DND-41 (cell line): ENCODE results near the gene FURIN.

Experiments used
- ATAC-seq: fragments of 200-7000 bp; cut with Tn5 transposase; 3 replicates; pipeline ENCODE4 v1.9.1; 2021; ENCODE audit warnings: low read depth; ENCODE audit not compliant: insufficient read depth
- DNase-seq: peaks from one replicate; pipeline ENCODE4 v3.0.0-alpha.2; 2020
- H2AFZ ChIP-seq: 2 replicates; pipeline ENCODE4 v1.6.0; 2012; ENCODE audit warnings: low read depth, low read length
- H3K27ac ChIP-seq: 2 replicates; pipeline ENCODE4 v1.5.1; 2012; ENCODE audit warnings: low read length, inconsistent platforms
- H3K27me3 ChIP-seq: fragments of 200-600 bp; sonication (generic); 2 replicates; pipeline ENCODE4 v1.6.0; 2012; ENCODE audit warnings: low read length, mild to moderate bottlenecking, inconsistent platforms; ENCODE audit not compliant: insufficient read depth, poor library complexity
- H3K36me3 ChIP-seq: 2 replicates; pipeline ENCODE4 v1.5.1; 2012; ENCODE audit warnings: low read length, inconsistent platforms; ENCODE audit not compliant: insufficient read depth
- H3K4me1 ChIP-seq: 2 replicates; pipeline ENCODE4 v1.5.1; 2012; ENCODE audit warnings: mild to moderate bottlenecking, low read length; ENCODE audit not compliant: insufficient read depth
- H3K4me2 ChIP-seq: 2 replicates; pipeline ENCODE4 v1.6.0; 2012; ENCODE audit warnings: mild to moderate bottlenecking, moderate library complexity, low read length, inconsistent platforms; ENCODE audit not compliant: insufficient read depth
- H3K4me3 ChIP-seq, 2 experiments: fragments of 200-600 bp in 1 of 2; shearing (Covaris generic) in 1 of 2; 2 replicates each; pipeline ENCODE4 v1.5.1; 2012 to 2016; ENCODE audit warnings: inconsistent platforms in 2 of 2, low read length in 2 of 2, mild to moderate bottlenecking in 2 of 2, low read depth in 1 of 2, moderate library complexity in 1 of 2
- H3K79me2 ChIP-seq: 2 replicates; pipeline ENCODE4 v1.6.0; 2012; ENCODE audit warnings: low read length, inconsistent platforms; ENCODE audit not compliant: insufficient read depth
- H3K9ac ChIP-seq: 2 replicates; pipeline ENCODE4 v1.6.0; 2012; ENCODE audit warnings: low read depth, mild to moderate bottlenecking, inconsistent platforms, low read length, moderate library complexity
- H3K9me3 ChIP-seq: 2 replicates; pipeline ENCODE4 v1.5.1; 2012; ENCODE audit warnings: low read length, moderate library complexity, mild to moderate bottlenecking, inconsistent platforms; ENCODE audit not compliant: insufficient read depth, severe bottlenecking
- H4K20me1 ChIP-seq: 2 replicates; pipeline ENCODE4 v1.6.0; 2012; ENCODE audit warnings: low read length; ENCODE audit not compliant: insufficient read depth
- CTCF ChIP-seq: IDR thresholded peaks from 2 replicates; pipeline ENCODE4 v1.5.1; 2012; ENCODE audit warnings: borderline replicate concordance, low read length, moderate library complexity, mild to moderate bottlenecking; ENCODE audit not compliant: poor library complexity, severe bottlenecking; ENCODE audit errors: extremely low read depth
- EZH2 ChIP-seq: IDR thresholded peaks from 3 replicates; pipeline ENCODE4 v1.6.1; 2012; ENCODE audit warnings: borderline replicate concordance, low read depth, mild to moderate bottlenecking, moderate library complexity, low read length, inconsistent platforms; ENCODE audit not compliant: severe bottlenecking

Gene FURIN

GRCh38 chr15:90911906-90912769 is 43.8 kb downstream of the FURIN start:
- Histone ChIP-seq H3K27ac (no peak overlapping the region), H3K4me2 (no peak overlapping the region), H3K36me3 (peaks cover 85% of the 10 kb centered on the region), H3K79me2 (no peaks in the 10 kb centered on the region), H2AFZ (no peak overlapping the region), H3K27me3 (no peaks in the 10 kb centered on the region), H3K9me3 (no peaks in the 10 kb centered on the region), H3K4me1 (no peaks in the 10 kb centered on the region), H3K4me3 (no peak overlapping the region), H4K20me1 (0 out of 2 replicates have a peak, but pooled peaks cover 7% of the 10 kb centered on the region), H3K9ac (no peak overlapping the region)
- DNase-seq: no peak
- ATAC-seq: no peak
- TF ChIP-seq CTCF: no peak
- TF ChIP-seq EZH2: no peak

- ATAC-seq (no peak), DNase-seq (no peak)
- Histone ChIP-seq H3K9me3 (no peaks in the 10 kb centered on the region), H2AFZ (no peak overlapping the region), H4K20me1 (0 out of 2 replicates have a peak, but pooled peaks cover 7% of the 10 kb centered on the region), H3K4me3 (no peak overlapping the region), H3K36me3 (peaks cover 85% of the 10 kb centered on the region), H3K4me2 (no peak overlapping the region), H3K4me1 (no peaks in the 10 kb centered on the region), H3K79me2 (no peaks in the 10 kb centered on the region), H3K27me3 (no peaks in the 10 kb centered on the region), H3K9ac (no peak overlapping the region), H3K27ac (no peak overlapping the region)
- TF ChIP-seq EZH2: no peak
- no peak for TF ChIP-seq CTCF
Observed at GRCh38 chr15:90912770-90913075, 44.3 kb downstream of the FURIN start.

GRCh38 chr15:90913398-90913944 is 45.1 kb downstream of the FURIN start:
- ATAC-seq: no peak
- H3K27me3 ChIP-seq: no peaks in the 10 kb centered on the region
- H3K79me2 ChIP-seq: no peaks in the 10 kb centered on the region
- TF ChIP-seq EZH2: no peak
- no peak for TF ChIP-seq CTCF
- H3K4me2 ChIP-seq: no peak overlapping the region
- no peaks in the 10 kb centered on the region for H3K4me1 ChIP-seq
- H2AFZ ChIP-seq: no peak overlapping the region
- DNase-seq: no peak
- 0 out of 2 replicates have a peak, but pooled peaks cover 7% of the 10 kb centered on the region for H4K20me1 ChIP-seq
- no peaks in the 10 kb centered on the region for H3K9me3 ChIP-seq
- H3K9ac ChIP-seq: no peak overlapping the region
- H3K36me3 ChIP-seq: peaks cover 88% of the 10 kb centered on the region
- no peak overlapping the region for H3K27ac ChIP-seq
- no peak overlapping the region for H3K4me3 ChIP-seq
